Activated CD4-positive, alpha-beta T cell treated with anti-CD3 and anti-CD28 coated beads, Interleukin-2, amount 10 ng/mL, durations not matched to agents 7 days and 5 days (primary cell): ENCODE data around the gene ACE. TPM values are rescaled to one million over a fixed set of nuclear protein-coding genes. Genes with fewer than 3 reads are reported as not detected.
"Not testable (repeated sequence)": the region's sequence is repeated elsewhere in the genome, so short reads cannot be mapped to it uniquely, and the experiment has no call there.

Source experiments
- CTCF ChIA-PET: fragments of 350-600 bp; sonication (Branson Sonifier 250); formaldehyde crosslinking; loops from one replicate; lab custom pipeline; 2021; ENCODE audit warnings: antibody characterized with exemption; lab: Charles Lee
- POLR2A ChIA-PET: fragments of 350-600 bp; sonication (Branson Sonifier 250); formaldehyde crosslinking; loops from one replicate; lab custom pipeline; 2021; ENCODE audit warnings: antibody characterized with exemption; lab: Charles Lee
- DNase-seq: peaks from one replicate; pipeline ENCODE4 v3.0.0-alpha.2; 2020
- H3K27ac Mint-ChIP-seq: one replicate; pipeline ENCODE4 v1.8.0; 2021; ENCODE audit warnings: mild to moderate bottlenecking, moderate library complexity, mixed read lengths
- H3K27me3 Mint-ChIP-seq: one replicate; pipeline ENCODE4 v1.8.0; 2021; ENCODE audit warnings: mixed read lengths
- H3K36me3 Mint-ChIP-seq: one replicate; pipeline ENCODE4 v1.8.0; 2021; ENCODE audit warnings: low read depth, mixed read lengths
- H3K4me1 Mint-ChIP-seq: one replicate; pipeline ENCODE4 v1.8.0; 2021; ENCODE audit warnings: mixed read lengths
- H3K4me3 Mint-ChIP-seq: one replicate; pipeline ENCODE4 v1.8.0; 2021; ENCODE audit warnings: mild to moderate bottlenecking, moderate library complexity, mixed read lengths
- H3K9me3 Mint-ChIP-seq: one replicate; pipeline ENCODE4 v1.8.0; 2021; ENCODE audit warnings: mixed read lengths
- total RNA-seq, 2 experiments: library from RNA; stranded (reverse); gene quantifications; one replicate each; pipeline ENCODE4 v1.2.3, GENCODE V29; 2021

The ACE gene
- total RNA-seq, 2 experiments from 2014 or later = 4.1 to 5.9 TPM

- ChIA-PET CTCF (interaction anchor here (1.2 kb wide), 1 partner anchor 33 kb away, joined by 4 read pairs; no protein-coding TSS in a partner anchor), POLR2A (no interaction called here)
- Mint-ChIP-seq H3K9me3 (no peaks in the 10 kb centered on the region), H3K36me3 (no peaks in the 10 kb centered on the region), H3K4me3 (no peak overlapping the region), H3K4me1 (no peaks in the 10 kb centered on the region), H3K27me3 (peaks cover 4% of the 10 kb centered on the region), H3K27ac (no peak overlapping the region)
- no peak for DNase-seq
Observed at GRCh38 chr17:63458478-63458877, 18.4 kb upstream of the ACE start.

- H3K4me1 Mint-ChIP-seq = no peaks in the 10 kb centered on the region
- no peak for DNase-seq
- CTCF ChIA-PET = interaction anchor here (0.7 to 1.6 kb wide), 3 partner anchors 16 to 150 kb away, joined by 3 to 4 read pairs (median 3); no protein-coding TSS in a partner anchor
- no peaks in the 10 kb centered on the region for H3K36me3 Mint-ChIP-seq
- H3K27me3 Mint-ChIP-seq = peaks cover 15% of the 10 kb centered on the region
- POLR2A ChIA-PET = no interaction called here
- H3K4me3 Mint-ChIP-seq = no peak overlapping the region
- H3K27ac Mint-ChIP-seq = no peak overlapping the region
- no peaks in the 10 kb centered on the region for H3K9me3 Mint-ChIP-seq
Observed at GRCh38 chr17:63460018-63460417, 16.8 kb upstream of the ACE start.

DNA sequence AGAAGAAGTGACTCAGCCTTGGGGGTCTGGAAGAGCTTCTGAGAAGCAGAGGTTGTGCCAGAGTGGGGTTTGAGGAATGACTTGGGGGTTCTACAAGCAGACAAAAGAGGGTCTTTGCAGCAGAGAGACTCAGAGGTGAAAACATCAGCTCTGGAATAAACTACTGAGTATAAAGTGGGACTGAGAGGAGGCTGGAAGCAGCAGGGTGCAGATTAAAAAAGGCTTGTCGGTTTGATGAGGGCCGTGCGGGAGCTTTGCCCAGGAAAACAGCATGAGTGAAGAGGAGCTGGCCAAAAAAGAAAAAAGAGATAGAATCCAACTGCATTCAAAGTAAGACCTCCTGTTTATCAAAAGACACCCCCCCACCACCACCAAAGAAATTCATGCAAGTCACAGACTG, 13.1 kb upstream of the ACE start:
- Mint-ChIP-seq H3K4me3 (no peak overlapping the region), H3K27me3 (peaks cover 21% of the 10 kb centered on the region), H3K36me3 (no peaks in the 10 kb centered on the region), H3K27ac (no peak overlapping the region), H3K9me3 (no peaks in the 10 kb centered on the region), H3K4me1 (no peaks in the 10 kb centered on the region)
- POLR2A ChIA-PET = no interaction called here
- CTCF ChIA-PET = interaction anchor here (1.2 to 2.4 kb wide), 2 partner anchors 15 to 58 kb away, joined by 3 to 8 read pairs; no protein-coding TSS in a partner anchor
- no peak for DNase-seq

DNA sequence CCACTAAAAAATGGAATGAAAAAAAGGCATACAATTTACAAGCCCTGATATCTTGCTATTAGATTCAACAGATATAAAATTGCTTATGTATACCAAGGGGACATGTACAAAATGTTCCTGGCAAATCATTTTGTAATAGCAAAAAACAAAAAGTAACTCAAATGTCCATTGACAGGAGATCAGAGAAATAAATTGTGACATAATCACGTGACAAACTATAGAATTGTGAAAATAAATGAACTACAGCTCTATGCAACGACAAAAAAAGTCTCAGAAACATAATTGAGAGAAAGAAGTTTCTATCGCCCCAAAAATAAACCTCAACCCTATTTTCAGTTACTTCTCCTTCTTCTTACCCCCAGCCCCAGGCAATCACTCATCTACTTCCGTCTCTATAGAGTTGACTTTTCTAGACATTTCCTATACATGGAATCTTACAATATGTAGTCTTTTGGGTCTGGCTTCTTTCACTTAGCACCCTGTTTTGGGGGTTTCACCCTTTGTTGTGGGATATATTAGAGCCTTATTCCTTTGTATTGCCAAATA, 12.1 kb upstream of the ACE start:
- Mint-ChIP-seq H3K4me1 (no peaks in the 10 kb centered on the region), H3K9me3 (no peaks in the 10 kb centered on the region), H3K36me3 (no peaks in the 10 kb centered on the region), H3K4me3 (no peak overlapping the region), H3K27me3 (peaks cover 24% of the 10 kb centered on the region), H3K27ac (no peak overlapping the region)
- DNase-seq = no peak
- ChIA-PET POLR2A (no interaction called here), CTCF (interaction anchor here (2.4 kb wide), 1 partner anchor 14 kb away, joined by 8 read pairs; no protein-coding TSS in a partner anchor)

- H3K4me3 Mint-ChIP-seq, H3K9me3 Mint-ChIP-seq, H3K4me1 Mint-ChIP-seq, POLR2A ChIA-PET, DNase-seq, H3K27ac Mint-ChIP-seq, H3K36me3 Mint-ChIP-seq: not testable (repeated sequence)
- CTCF ChIA-PET = interaction anchor here (1.0 to 2.2 kb wide), 3 partner anchors 19 to 43 kb away, joined by 3 to 8 read pairs (median 4); no protein-coding TSS in a partner anchor
- H3K27me3 Mint-ChIP-seq = peaks cover 41% of the 10 kb centered on the region
Observed at GRCh38 chr17:63468099-63468498, 8.8 kb upstream of the ACE start.

DNA sequence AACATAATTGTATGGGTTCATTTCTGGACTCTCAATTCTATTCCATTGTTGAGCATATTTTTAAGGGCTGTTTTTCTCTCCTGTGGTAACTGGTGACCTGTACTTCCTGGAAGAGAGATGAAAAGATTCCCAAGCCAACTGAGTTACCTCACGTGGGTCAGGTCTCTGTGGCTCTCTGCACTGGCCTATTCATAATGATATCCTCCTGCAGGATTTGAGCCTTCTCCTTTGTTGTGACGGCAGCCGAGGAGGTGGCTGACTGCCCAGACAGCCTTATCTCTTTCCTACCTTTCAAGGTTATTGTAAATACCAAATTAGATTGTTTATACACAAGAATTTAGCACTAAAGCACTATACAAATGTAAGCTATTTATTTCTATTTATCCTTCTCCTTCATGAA, 2.7 kb upstream of the ACE start:
- CTCF ChIA-PET = interaction anchor here (1.4 kb wide), 1 partner anchor 21 kb away, joined by 3 read pairs; no protein-coding TSS in a partner anchor
- POLR2A ChIA-PET = no interaction called here
- Mint-ChIP-seq H3K27me3 (peaks cover 64% of the 10 kb centered on the region), H3K4me3 (no peak overlapping the region), H3K4me1 (peaks cover 20% of the 10 kb centered on the region), H3K27ac (no peak overlapping the region), H3K36me3 (no peaks in the 10 kb centered on the region), H3K9me3 (no peaks in the 10 kb centered on the region)
- DNase-seq = no peak

DNA sequence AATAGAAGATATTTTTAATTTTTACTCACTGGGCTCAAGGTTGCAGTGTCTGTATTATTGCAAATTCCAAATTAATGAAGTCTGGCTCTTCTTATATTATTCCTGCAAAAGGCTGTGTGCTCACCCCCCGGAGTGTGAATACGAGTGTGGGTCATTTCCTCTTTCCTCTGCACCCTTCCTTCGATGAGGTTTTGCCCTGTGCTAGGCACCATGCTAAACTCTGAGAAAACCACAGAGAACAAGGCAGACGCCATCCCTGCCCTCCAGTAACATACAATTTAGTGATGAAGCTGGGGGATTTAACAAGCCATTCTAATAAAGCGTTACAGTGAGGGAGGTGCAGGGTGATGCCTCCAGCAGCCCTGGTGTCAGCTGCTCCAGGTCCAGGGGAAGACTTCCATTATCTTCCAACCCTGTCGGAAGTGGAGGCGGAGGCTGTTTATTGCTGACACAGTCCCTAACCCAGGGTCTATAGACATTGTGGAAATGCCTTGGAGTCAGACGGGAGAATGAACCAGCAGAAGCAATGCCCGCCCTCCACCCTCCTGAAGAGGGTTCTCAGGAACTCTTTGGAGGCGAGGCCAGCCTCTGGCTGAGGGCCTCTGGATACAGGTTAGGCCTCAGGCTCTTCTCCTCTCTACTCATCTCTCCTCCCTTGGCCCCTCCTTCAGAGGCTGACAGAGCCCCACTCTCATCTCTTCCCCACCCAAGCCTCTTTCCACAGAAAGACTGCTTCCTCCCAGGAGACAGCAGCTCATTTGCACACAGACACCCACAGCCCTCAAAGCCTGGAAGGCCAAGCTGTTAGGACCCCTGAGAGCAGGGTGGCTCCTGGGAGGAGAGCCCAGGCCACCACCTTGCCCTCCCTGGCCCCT, 2.0 kb upstream of the ACE start:
- no peak for DNase-seq
- Mint-ChIP-seq H3K27ac (no peak overlapping the region), H3K4me1 (peaks cover 20% of the 10 kb centered on the region), H3K4me3 (no peak overlapping the region), H3K36me3 (no peaks in the 10 kb centered on the region), H3K27me3 (peaks cover 63% of the 10 kb centered on the region), H3K9me3 (no peaks in the 10 kb centered on the region)
- POLR2A ChIA-PET = no interaction called here
- CTCF ChIA-PET = interaction anchor here (1.0 to 1.4 kb wide), 2 partner anchors 22 to 49 kb away, joined by 3 to 4 read pairs; no protein-coding TSS in a partner anchor

GRCh38 chr17:63475491-63476412, 1.1 kb upstream of the ACE start:
- Mint-ChIP-seq H3K4me3 (peak overlapping the region; percentile 51), H3K36me3 (no peaks in the 10 kb centered on the region), H3K27ac (no peak overlapping the region), H3K9me3 (no peaks in the 10 kb centered on the region), H3K27me3 (peaks cover 55% of the 10 kb centered on the region), H3K4me1 (peaks cover 20% of the 10 kb centered on the region)
- no peak for DNase-seq
- POLR2A ChIA-PET = no interaction called here
- CTCF ChIA-PET = interaction anchor here (0.5 to 7.6 kb wide), 6 partner anchors 33 to 136 kb away, joined by 3 to 60 read pairs (median 4); no protein-coding TSS in a partner anchor

DNA sequence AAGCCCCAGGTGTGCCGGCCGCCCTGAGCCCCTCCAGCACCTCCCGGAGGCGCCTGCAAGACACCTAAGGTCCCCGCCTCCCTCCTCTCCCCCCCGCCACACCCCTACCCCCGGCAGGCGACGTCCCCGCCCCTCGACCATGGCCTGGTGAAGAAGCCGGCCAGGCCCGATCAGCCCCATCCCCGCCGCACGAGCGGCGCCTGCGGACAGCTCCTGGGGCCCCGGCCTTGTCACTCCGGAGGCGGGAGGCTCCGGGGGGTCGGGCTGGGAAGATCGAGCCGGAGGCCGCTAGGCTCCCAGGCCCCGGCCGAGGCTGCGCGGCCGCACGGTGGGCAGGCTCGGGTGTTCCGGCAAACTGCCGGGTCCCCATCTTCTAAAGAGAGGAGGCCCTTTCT, 405 bp upstream of the ACE start:
- DNase-seq = no peak
- H3K27me3 Mint-ChIP-seq = peaks cover 53% of the 10 kb centered on the region
- H3K4me1 Mint-ChIP-seq = peaks cover 20% of the 10 kb centered on the region
- ChIA-PET CTCF (interaction anchor here (0.5 to 7.6 kb wide), 7 partner anchors 10 to 136 kb away, joined by 3 to 60 read pairs (median 4); no protein-coding TSS in a partner anchor), POLR2A (no interaction called here)
- no peaks in the 10 kb centered on the region for H3K36me3 Mint-ChIP-seq
- no peaks in the 10 kb centered on the region for H3K9me3 Mint-ChIP-seq
- H3K4me3 Mint-ChIP-seq = peak overlapping the region; percentile 51
- no peak overlapping the region for H3K27ac Mint-ChIP-seq

GRCh38 chr17:63477480-63478440, 899 bp downstream of the ACE start:
- H3K4me3 Mint-ChIP-seq = peak overlapping the region; percentile 72
- peaks cover 20% of the 10 kb centered on the region for H3K4me1 Mint-ChIP-seq
- no peak for DNase-seq
- ChIA-PET CTCF (interaction anchor here (1.2 to 7.6 kb wide), 14 partner anchors 12 to 144 kb away, joined by 3 to 60 read pairs (median 4); partner anchors contain the start of gene MAP3K3), POLR2A (no interaction called here)
- peaks cover 44% of the 10 kb centered on the region for H3K27me3 Mint-ChIP-seq
- no peak overlapping the region for H3K27ac Mint-ChIP-seq
- H3K9me3 Mint-ChIP-seq = no peaks in the 10 kb centered on the region
- H3K36me3 Mint-ChIP-seq = no peaks in the 10 kb centered on the region

GRCh38 chr17:63478814-63479494, 2.1 kb downstream of the ACE start:
- Mint-ChIP-seq H3K4me3 (no peak overlapping the region), H3K9me3 (no peaks in the 10 kb centered on the region), H3K27me3 (peaks cover 40% of the 10 kb centered on the region), H3K4me1 (peaks cover 20% of the 10 kb centered on the region), H3K36me3 (no peaks in the 10 kb centered on the region), H3K27ac (no peak overlapping the region)
- DNase-seq = peak; percentile 86
- ChIA-PET CTCF (interaction anchor here (0.6 to 7.6 kb wide), 19 partner anchors 8 to 731 kb away, joined by 3 to 60 read pairs (median 4); partner anchors contain the start of gene MAP3K3), POLR2A (no interaction called here)
